ENCODE results near the gene GTF3A. TPM values are rescaled to one million over a fixed set of nuclear protein-coding genes. Genes with fewer than 3 reads are reported as not detected.
A peak's percentile ranks its signal among the peaks of the same experiment; 100 is the strongest.

Gene GTF3A
- 100 to 1,000 TPM in 2 of 4 donors, 10 to 100 TPM in 2; 31.8 to 174 (median 98.3) TPM for total RNA-seq

DNA sequence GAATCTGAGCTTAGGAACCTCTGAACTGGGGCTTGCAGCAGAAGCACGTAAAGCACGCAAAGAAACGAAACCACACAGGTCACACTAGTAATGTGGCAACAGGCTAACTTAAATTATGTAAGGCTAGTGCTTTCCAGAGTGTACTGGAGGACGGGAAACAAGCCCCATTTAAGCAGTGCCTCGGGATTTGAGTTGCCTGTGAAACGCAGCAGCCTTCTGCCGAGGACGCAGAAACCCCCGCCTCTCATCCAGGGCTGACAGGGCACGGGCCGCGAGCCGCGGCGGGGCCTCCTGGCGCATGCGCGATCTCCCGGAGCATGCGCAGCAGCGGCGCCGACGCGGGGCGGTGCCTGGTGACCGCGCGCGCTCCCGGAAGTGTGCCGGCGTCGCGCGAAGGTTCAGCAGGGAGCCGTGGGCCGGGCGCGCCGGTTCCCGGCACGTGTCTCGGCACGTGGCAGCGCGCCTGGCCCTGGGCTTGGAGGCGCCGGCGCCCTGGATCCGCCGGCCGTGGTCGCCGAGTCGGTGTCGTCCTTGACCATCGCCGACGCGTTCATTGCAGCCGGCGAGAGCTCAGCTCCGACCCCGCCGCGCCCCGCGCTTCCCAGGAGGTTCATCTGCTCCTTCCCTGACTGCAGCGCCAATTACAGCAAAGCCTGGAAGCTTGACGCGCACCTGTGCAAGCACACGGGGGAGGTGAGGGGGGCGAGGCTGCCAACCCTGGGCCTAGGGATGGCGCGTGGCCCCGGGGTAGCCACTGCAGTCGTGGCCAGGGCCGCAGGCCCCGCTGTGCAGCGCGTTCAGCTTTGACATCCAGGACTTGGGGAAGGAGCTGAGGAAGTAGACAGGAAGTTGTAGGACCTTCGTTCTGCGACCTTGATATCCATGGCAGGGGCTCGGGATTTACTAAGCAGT is at the start of gene GTF3A:
Gene GTF3A, plus strand, starts transcription at position 374 of the 912 bp plus-strand sequence.
- H3K36me3 ChIP-seq = no peaks in the 10 kb centered on the region

DNA sequence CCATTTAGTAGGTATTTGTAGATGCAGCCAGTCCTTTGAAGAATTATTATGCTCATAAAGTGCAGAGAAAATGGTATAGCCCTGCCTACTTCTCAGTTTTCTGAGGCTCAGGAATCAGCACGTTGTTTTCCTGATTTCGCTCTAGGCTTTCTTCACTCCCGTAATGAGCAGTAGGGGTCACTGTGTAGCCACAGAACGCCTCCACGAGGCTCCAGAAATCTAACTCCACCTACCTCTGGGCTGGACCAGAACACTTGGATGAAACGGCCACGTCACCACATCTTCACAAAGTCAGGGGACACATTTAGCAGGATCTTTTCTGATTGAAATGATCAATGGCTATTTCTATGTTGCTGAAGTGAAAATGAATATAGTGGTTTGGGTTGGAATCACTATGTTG is 49.8 kb upstream of the GTF3A start:
- intact Hi-C loops (cut with DNase I; ENCODE audit: low total_unique reads) = no loop called here
- no peak for TF ChIP-seq POLR2A (IDR thresholded peaks at IDR 0.05)
- TF ChIP-seq, protein P1, sequence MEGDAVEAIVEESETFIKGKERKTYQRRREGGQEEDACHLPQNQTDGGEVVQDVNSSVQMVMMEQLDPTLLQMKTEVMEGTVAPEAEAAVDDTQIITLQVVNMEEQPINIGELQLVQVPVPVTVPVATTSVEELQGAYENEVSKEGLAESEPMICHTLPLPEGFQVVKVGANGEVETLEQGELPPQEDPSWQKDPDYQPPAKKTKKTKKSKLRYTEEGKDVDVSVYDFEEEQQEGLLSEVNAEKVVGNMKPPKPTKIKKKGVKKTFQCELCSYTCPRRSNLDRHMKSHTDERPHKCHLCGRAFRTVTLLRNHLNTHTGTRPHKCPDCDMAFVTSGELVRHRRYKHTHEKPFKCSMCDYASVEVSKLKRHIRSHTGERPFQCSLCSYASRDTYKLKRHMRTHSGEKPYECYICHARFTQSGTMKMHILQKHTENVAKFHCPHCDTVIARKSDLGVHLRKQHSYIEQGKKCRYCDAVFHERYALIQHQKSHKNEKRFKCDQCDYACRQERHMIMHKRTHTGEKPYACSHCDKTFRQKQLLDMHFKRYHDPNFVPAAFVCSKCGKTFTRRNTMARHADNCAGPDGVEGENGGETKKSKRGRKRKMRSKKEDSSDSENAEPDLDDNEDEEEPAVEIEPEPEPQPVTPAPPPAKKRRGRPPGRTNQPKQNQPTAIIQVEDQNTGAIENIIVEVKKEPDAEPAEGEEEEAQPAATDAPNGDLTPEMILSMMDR (IDR thresholded peaks at IDR 0.05) = peak; percentile 59 to 74 (median 62)
- peak; percentile 48 to 52 for DNase-seq
- H3K36me3 ChIP-seq = no peaks in the 10 kb centered on the region
- H3K27ac ChIP-seq = no peak overlapping the region
- no peaks in the 10 kb centered on the region for H3K9me3 ChIP-seq
- no peak overlapping the region for H3K4me3 ChIP-seq
- no peaks in the 10 kb centered on the region for H3K27me3 ChIP-seq
- no peaks in the 10 kb centered on the region for H3K4me1 ChIP-seq

More for the DNA sequence above, at the start of gene GTF3A:
- H3K4me3 ChIP-seq = peak within 1 kb of the TSS; percentile 70 to 77
- TF ChIP-seq, protein P1 (IDR thresholded peaks at IDR 0.05) = peak in 1 of 4 experiments; percentile 39
- peak; percentile 79 to 86 for TF ChIP-seq POLR2A (IDR thresholded peaks at IDR 0.05)
- intact Hi-C loops (cut with DNase I; ENCODE audit: low total_unique reads) = no loop called here
- peaks cover 0 to 12% of the 10 kb centered on the region in 2 donors for H3K4me1 ChIP-seq
- peak; percentile 73 to 85 for DNase-seq
- H3K9me3 ChIP-seq = no peaks in the 10 kb centered on the region
- H3K27me3 ChIP-seq = no peaks in the 10 kb centered on the region
- peak within 1 kb of the TSS; percentile 79 to 89 for H3K27ac ChIP-seq

DNA sequence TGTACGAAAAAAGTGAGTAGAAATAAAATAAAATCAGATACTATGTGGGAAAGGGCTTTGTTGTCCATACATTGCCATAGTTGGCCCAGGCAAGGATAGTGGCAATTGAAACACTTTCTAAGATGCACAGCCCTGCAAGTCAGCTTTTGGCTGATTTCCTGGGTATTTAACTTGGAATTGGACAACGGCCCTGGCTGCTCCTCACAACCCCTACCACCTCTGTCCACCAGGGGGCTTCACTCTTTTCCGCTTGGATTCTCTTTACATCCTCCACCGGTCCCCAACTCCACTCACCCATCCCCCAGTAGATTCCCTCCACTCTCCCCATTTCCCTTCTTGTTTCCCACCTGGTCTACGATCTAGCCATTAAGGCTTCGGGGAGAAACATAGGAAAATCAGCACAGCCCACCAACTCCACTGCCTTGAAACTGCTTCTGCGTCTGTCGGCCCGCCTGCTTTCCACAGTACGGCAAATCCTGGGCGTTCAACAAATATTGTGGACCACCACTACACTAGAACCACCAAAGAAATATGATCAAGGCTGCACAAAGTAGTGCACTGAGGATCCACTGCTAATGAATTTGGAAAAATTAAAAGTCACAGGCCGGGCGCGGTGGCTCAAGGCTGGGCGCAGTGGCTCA is 48.6 kb upstream of the GTF3A start:
- H3K4me3 ChIP-seq = no peak overlapping the region
- peak; percentile 50 to 53 for DNase-seq
- TF ChIP-seq, protein P1 (IDR thresholded peaks at IDR 0.05) = peak; percentile 47 to 61 (median 53)
- TF ChIP-seq POLR2A (IDR thresholded peaks at IDR 0.05) = no peak
- H3K27ac ChIP-seq = no peak overlapping the region
- intact Hi-C loops (cut with DNase I; ENCODE audit: low total_unique reads) = no loop called here
- H3K36me3 ChIP-seq = no peaks in the 10 kb centered on the region
- no peaks in the 10 kb centered on the region for H3K27me3 ChIP-seq
- H3K4me1 ChIP-seq = no peaks in the 10 kb centered on the region
- no peaks in the 10 kb centered on the region for H3K9me3 ChIP-seq

DNA sequence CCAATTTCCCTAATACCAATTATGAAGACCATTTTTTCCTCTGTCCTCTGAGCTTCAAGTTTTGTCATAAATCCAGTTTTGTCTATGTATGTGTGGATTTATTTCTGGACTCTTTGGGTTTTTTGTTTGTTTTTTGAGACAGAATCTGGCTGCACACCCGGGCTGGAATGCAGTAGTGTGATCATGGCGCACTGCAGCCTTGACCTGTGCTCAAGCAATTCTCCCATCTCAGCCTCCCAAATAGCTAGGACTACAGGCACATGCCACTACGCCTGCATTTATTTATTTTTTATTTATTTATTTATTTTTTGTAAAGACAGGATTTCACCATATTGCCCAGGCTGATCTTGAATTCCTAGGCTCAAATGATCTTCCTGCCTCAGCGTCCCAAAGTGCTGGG is 45.3 kb upstream of the GTF3A start:
- no peak for DNase-seq
- H3K9me3 ChIP-seq = no peaks in the 10 kb centered on the region
- intact Hi-C loops (cut with DNase I; ENCODE audit: low total_unique reads) = no loop called here
- TF ChIP-seq POLR2A (IDR thresholded peaks at IDR 0.05) = no peak
- TF ChIP-seq, protein P1 (IDR thresholded peaks at IDR 0.05) = no peak
- H3K4me3 ChIP-seq = no peak overlapping the region
- no peaks in the 10 kb centered on the region for H3K4me1 ChIP-seq
- no peaks in the 10 kb centered on the region for H3K36me3 ChIP-seq
- H3K27ac ChIP-seq = no peak overlapping the region
- H3K27me3 ChIP-seq = no peaks in the 10 kb centered on the region
